Amniotic stem cell (primary cell): Measurements from ENCODE around the gene DNASE1L1.

Experiments used
- DNase-seq: peaks from one replicate; lab custom pipeline; 2025; lab: John Stamatoyannopoulos, UW

DNASE1L1 gene

DNA sequence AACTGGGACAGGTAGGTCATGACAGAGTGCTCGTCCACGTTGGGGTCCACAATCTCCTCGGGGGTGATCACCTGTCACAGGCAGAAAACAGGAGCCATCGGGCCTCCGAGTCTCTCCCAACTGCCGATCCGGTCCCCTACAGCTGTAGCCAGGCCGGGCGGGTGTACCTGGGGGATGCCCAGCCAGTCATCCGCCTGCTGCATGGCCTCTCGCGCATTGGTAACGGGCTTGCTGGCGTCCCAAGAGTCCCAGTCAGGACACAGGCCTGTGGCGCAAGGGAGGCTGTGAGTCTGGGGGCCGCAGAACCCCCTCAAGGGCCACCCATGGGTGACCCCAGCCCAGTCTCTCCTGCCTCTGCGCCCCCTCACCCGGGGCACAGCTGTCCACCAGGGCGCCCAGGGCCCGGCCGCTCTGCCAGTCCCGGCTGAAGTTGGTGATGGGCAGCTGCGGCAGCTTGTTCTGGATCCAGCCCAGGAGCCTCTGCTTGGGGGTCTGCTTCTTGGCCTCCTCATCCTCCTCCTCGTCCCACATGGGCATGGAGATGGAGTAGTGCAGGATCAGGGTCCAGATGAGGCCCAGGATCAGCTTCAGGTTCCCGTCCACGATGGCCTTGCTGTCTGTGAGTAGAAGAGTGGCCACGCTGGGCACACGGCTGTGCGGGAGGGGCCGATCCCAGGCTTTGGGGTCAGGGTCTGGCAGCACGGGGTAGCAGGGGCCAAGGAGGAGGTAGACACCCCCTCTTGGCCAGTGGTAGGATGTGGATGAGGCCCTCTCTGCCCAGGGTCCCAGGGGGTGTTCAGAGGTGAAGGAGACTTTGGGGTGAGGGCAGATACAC is 41.4 kb downstream of the DNASE1L1 start:
- no peak for DNase-seq

DNA sequence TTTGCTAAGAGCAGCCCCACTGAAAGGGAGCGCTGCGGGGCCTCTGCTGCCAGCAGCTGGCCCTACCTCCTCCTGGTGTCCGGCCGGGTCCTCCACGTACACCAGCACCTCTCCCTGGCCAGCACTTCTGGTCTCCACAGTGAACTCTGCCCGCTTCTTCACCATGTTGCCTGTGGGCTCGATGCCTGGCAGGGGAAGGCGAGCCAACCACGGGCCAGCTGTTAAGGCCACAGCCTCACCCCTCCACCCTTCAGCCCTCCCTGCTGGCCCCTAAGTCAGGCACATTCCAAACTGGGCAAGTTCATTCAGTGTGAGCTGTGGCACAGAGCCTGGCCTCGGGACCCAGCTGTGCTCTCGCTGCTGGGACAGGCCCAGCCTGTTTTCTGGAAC is 42.4 kb downstream of the DNASE1L1 start:
- no peak for DNase-seq

DNA sequence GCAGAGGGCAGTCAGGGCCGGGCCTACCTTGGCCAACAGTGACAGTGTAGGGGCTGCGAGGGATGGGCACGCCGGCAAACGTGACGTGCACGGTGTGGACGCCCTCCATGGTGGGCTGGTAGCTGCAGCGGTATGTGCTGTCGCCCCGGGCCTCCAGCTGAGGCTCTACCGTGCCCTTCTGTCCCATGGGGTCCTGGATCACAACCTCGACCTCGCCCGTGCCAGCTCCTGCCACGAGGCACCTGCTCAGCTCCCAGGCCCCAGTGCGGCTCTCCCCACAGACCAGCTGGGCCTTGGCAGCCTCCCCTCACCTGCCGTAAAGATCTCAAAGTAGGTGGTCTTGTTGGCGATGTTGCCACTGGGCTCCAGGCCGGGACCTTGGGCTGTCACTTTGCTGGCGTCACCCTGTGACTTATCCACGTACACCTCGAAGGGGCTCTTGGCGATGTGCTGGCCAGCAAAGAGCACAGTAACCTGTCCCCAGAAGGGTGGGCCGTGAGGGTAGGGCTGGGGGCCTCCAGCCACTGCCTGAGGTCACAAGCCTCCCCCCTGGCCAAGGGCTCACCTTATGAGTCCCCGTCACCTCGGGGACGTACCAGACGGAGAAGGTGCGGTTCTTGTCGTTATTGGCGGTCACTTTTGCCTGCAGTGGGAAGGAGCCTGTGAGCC is 42.9 kb downstream of the DNASE1L1 start:
- DNase-seq = no peak

DNA sequence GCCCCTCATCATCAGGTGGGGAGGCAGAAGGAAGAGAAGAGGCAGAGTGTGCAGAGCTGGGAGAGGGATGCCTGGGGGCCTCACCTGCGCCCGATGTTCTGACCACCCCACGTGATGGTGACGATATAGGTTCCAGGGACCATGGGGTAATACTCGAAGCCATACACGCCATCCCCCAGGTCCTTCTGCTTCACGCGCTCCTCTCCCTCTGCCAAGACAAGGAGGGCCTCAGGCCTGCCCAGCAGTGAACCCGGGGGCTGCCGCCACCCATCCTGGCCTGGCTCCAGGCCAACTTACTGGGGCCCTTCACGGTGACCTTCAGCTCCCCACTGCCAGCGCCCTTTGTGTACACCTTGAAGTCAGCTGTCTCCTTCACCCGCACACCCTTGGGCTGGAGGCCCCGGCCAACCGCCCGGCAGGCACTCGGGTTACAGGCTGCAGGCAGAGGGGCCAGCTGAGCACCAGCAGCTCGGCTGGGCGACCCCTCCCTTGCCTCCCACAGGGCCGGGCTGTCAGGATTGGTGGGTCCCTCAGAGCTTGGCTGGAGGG is 43.9 kb downstream of the DNASE1L1 start:
- no peak for DNase-seq

DNA sequence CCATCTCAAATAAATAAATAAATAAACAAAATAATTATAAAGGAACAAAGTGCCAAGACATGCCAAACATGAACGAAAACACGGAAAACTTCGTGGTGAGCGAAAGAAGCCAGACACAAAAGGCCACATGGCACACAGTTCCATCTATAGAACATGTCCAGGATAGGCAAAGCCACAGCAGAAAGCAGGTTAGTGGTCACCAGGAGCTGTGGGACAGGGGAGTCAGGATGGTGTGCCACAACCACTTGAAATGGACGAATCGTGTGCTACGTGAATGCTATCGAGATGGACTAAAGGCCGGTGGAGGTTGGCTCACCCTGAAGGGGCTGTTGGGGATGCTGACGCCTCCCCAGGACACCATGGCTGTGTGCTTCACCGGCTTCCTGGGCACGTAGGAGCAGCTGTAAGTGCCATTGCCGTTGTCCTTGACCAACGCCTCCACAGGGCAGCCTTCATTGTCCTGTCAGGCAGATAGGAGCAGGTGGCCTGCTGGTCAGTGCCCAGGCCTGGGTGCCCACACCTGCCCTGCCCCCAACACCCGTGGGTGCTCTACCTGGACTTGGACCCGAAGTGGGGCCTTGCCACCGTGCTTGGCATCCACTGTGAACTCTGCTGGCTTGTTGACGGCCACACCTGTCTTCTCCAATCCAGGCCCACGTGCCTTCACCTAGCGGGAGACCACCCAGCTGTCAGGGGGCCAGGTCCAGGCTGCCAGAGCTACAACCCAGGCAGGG is 45.2 kb downstream of the DNASE1L1 start:
- DNase-seq = no peak

DNA sequence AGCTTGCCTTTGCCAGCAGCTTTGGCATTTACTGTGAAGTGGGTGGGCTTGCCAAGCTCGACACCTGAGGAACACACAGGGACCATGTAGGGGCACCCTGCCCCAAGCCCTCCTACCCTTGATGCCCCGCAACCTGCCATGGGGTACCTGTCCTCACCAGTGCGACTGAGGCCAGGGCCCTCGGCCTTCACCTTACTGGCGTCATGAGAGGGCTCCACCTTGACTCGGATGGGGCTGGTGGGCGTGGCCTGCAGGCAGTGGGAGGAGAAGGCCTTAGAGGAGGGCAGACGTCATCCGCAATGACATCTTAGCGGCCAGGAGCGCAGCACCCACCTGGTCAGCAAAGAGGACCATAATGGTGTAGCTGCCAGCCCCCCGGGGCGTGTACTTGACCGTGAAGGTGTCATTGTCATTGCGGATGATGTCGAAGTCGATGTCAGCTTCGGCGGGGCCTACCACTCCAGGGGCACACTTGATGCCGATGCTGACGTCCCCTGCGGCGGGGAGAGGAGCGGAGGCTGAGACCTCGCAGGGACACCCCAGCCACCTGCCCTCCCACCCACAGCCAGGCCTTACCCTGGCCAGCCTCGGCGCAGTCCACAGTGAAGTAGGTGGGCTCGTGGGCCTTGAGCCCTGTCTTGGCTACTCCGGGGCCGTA is 46.8 kb downstream of the DNASE1L1 start:
- DNase-seq = no peak

DNA sequence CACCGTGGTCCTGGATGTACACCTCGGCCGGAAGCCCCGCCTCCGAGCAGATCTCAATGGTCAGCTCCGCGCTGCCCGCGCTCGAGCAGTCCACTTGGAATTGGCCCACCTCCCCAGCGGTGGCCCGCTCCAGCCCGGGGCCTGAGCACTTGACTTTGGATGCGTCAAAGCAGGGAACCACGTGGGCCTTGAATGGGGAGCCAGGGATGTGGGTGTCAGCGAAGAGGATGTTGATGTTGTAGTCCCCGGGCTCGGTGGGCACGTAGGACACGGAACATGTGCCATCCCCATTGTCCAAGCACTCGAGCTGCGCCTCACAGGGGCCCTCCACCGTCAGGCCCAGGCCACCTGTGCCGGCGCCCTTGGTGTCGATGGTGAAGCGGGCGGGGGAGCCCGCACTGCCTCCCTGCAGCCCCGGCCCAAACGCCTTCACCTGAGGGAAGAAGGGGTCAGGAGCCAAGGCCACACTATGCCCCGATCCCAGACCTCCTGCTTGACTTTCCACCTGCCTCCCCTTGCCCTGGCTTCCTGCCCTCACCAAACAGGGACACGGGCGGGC is 48.8 kb downstream of the DNASE1L1 start:
- DNase-seq = no peak

DNA sequence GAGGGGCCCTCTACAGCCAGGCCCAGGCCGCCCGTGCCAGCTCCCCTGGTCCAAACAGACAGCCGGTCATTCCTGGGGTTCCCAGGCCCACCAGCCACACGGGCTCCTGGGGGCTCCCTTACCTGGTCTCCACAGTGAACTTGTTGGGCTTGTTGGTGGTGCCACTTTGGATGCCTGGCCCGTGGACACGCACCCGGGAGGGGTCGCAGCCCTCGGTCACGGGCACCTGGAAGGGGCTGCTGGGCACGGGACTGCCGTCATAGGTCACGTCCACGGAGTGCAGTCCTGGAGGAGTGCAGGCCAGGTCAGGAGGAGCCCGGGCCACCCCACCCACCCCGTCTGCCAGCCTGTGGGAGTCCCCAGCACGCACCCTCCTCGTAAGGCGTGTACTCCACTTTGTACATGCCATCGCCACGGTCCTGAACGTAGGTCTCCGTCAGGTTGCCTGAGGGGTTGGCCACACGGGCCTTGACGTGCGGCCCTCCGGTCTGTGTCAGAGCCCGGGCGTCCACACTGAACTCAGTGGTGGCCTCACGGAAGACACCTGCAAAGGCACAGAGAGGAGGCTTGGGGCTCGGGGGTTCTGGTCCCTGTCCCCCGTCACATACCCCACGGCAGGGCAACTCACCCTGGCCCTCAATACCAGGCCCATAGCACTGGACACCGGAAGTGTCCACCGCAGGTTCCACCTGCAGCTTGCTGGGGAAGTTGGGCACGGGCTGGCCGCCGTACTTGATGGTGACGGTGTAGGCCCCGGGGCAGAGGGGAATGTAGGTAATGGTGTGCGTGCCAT is 49.5 kb downstream of the DNASE1L1 start:
- DNase-seq = no peak

DNA sequence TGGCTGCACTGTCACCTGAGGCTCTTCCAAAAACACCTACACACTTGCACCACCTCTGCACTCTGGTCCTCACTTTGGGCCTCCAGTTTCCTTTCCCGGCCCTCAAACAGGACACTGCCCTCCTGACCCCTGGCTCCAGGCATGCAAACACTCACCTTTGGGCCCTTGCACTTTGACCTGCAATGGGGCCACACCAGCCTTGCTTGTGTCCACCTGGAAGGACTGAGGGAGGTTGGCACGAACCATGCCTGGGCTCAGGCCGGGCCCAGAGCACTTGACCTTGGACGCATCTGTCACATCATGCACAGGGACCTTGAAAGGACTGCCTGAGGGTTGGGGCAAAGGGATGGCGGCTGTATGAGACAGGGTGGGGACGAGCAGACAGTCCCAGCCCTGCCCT is 50.2 kb downstream of the DNASE1L1 start:
- DNase-seq = no peak

DNA sequence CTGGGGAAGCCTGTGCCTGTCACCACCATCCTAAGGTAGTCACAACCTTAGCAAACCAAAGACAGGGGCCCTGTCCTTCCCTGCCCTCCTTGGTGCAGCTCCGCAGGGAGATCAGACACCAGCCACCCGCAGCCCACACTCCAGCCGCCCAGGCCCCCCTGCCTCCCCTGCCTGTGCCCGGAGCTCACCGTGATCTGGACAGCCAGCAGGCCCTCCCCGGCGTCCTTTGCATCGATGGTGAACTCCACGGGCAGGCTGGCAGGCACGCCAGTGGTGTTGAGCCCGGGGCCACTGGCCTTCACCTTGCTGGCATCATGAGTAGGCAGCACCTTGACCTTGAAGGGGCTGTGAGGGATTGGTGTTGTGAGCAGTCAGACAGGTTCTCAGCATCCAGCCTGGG is 51.0 kb downstream of the DNASE1L1 start:
- no peak for DNase-seq

DNA sequence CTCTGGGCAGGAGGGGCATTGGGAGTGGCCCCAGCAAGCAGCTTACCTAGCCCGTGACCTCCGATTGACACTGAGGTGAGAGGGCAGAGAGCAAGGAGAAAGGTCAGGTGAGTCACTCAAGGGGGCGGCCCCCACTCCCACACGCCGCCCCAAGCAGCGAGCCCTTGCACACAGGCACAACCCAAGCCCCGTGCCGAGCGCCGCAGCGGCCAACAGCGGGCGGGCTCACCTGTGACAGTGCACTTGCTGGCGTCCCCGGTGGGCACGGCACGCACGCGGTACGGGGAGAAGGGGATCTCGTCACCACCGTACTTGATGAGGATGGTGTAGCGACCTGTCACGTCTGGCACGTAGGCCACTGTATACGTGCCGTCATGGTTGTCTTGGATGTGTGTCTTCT is 51.8 kb downstream of the DNASE1L1 start:
- no peak for DNase-seq

DNA sequence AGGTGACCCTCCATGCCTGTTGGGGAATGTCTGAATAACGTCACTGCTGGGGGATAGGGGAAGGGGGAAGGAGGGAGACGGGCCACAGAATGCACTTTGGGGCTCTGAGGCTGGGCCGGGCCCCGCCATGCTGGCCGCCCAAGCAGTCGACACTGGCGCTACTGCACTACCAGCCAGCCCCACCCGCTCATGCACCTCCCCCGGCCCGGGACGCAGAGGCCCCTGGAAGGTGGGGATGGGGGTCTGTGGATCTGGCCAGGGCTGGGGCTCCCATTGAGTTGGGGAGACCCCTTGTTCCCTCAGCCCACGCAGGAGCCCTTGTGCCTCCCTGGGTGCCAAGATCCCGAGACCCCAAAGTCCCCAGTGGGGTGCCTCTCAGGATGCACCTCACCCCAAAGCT is 52.5 kb downstream of the DNASE1L1 start:
- DNase-seq = no peak

DNA sequence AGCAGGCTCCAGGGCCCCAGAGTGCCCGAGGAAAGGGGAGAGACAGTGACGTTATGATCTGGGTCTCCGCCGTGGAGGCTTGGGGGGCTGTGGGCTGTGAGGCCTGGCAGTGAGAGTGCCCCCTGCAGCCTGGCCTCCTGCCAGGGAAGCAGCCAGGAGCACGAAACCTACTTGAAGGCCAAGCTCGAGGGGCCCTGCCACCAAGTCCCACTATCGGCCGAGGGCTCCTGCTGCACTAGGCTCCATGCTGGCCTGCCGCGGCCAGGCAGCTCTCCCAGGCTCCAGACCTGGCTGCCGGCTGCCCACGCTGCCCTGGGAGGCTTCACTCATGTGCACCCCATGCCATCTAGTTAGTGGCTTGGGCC is 53.3 kb downstream of the DNASE1L1 start:
- no peak for DNase-seq

DNA sequence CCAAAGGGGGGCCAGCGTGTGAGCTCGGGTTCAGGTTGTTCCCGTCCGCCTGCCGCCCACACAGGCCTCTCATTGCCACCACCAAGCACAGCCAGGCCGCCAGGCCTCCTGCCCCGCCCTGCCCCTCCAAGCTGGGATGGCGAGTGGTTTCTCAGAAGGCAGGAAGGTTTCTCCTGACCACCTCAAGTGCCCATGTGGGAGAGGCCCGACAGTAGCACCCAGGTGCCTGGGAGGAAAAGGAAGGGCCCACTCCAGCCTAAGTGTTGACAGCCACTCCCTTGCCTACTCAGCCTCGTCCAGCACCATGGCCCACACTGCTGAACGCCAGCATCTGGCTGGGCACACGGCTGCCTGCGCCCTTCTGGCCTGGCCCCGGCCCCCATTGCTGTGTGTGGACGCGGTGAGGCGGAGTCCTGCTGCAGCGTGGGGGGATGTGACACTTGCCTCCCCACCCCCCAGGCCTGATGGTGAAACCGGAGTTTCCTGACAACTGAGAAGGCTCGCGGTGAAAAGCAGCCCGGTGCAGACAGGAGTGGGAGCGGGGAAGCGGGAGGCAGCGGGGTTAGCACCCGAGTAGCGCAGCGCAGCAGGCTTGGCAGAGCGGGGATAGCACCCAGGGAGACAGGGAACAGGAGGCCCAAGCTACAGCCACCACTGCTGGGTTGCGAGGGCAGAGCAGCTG is 53.8 kb downstream of the DNASE1L1 start:
- no peak for DNase-seq

DNA sequence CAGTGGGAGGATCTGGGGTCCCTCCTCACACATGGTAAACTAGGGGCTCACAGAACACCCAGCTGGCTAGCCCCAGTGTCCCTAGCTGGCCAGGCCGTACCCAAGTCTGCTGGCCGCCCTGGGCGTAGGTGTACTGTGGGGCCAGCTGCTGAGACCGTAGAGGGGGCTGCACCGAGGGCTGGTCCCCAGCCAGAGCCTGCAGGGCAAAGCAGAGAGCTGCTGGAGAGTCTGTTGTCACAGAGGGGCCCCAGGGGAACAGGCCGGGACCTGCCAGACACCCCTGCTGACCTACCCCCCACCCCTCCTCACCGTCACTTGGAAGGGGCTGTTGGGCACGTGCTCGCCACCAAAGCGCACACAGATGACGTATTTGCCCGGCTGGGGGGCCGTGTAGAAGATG is 54.5 kb downstream of the DNASE1L1 start:
- DNase-seq = no peak

DNA sequence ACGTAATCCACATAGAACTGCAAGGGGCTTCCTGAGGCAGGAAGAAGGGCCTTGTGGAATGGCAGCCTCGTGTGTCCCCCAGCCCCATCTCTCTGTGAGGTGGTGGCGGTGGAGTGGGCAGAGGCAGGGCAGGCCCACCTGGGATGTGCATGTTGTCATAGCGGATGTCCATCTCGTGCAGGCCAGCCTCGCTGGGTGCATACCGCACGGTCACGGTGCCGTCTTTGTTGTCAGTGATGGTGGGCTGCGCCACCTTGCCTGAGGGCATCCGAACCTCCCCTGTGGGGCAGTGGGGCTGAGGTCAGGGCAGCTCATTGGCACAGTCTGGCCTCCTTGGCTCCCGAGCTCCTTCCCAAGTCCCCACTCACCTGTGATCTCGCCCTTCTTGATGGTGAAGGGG is 55.0 kb downstream of the DNASE1L1 start:
- DNase-seq = no peak

DNA sequence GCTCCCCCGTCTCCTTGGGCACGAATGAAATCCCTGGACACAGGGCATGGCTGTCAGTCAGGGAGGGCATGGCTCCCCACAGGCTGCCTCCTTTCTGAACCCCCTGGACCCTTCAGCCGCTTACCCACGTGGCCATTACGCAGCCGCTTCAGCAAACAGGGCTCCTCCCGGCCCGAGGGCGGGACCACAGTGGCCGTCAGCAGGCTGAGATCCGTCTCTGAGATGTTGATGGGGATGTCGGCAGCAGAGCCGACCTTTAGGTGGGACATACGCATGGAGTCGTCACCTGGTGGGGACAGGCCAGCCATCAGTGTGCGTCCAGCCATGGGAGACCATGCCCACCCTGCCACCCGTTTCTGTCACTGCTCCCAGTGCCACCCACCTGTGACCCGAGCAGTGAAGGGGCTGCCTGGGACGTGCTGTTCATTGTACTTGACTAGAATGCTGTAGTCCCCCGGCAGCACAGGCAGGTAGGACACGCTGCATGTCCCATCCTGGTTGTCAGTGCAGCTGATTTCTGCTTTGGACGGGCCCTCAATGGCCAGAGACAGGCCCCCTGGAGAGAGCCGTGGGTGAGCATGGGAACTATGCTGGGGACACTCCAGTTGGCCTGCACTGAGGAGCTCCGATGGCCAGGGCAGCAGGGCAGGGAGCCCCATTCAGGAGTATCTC is 55.7 kb downstream of the DNASE1L1 start:
- no peak for DNase-seq

DNA sequence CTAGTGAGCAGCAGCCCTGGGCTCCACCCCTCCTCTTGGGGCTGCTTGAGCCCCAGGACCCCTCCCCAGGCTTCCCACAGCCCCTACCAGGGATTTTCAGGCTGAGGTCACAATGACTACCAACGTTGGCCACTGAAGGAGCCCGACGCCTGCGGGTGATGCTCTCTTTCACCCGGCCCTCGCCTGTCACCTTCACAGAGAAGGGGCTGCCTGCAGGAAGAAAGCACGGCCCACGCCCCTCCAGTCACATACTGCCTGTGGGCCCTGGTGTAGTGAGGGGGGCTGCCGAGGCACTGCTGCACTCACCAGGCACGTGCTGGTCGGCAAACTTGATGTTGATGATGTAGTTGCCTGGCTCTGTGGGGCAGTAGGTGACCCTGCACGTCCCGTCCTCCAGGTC is 56.6 kb downstream of the DNASE1L1 start:
- no peak for DNase-seq

DNA sequence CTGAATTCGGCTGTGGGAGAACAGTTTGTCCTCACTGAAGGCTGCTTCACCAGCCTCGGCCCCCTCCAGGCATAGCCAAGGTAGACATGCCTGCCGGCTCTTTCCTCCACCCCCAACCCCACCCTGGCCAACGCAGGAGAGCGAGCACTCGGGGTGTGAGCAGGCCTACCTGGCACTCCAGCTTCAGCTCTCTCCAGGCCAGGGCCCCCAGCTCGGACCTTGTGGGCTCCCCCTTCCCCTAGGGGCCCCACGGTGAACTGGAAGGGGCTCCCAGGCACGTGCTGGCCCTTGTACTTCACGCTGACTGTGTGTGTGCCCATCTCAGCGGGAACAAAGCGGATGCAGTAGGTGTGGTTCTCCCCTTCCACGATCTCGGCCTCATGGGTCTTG is 57.0 kb downstream of the DNASE1L1 start:
- no peak for DNase-seq
